Measurements from ENCODE around the gene SLC17A3.

DNA sequence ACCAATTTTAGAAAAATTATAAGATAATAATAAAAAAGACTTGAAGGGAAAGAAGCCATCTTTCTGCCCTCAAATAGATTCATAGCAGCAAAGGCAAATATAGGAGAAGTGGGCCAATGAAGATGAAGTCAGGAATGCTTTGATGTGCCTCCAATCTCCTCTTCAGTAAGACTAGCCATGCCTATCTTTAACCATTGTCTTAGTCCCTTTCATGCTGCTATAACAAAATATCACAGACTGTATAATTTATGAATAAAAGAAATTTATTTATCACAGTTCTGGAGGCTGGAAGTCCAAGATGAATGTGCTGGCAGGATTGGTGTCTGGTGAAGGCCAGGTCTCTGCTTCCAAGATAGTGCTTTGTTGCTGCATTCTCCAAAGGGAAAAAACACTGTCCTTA is 18.8 kb upstream of the SLC17A3 start:
- TF ChIP-seq, protein P1, sequence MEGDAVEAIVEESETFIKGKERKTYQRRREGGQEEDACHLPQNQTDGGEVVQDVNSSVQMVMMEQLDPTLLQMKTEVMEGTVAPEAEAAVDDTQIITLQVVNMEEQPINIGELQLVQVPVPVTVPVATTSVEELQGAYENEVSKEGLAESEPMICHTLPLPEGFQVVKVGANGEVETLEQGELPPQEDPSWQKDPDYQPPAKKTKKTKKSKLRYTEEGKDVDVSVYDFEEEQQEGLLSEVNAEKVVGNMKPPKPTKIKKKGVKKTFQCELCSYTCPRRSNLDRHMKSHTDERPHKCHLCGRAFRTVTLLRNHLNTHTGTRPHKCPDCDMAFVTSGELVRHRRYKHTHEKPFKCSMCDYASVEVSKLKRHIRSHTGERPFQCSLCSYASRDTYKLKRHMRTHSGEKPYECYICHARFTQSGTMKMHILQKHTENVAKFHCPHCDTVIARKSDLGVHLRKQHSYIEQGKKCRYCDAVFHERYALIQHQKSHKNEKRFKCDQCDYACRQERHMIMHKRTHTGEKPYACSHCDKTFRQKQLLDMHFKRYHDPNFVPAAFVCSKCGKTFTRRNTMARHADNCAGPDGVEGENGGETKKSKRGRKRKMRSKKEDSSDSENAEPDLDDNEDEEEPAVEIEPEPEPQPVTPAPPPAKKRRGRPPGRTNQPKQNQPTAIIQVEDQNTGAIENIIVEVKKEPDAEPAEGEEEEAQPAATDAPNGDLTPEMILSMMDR (IDR thresholded peaks at IDR 0.05) = no peak
- no peak for TF ChIP-seq EZH2 (IDR thresholded peaks at IDR 0.05)
